Gastrocnemius medialis (tissue), 4 donors: Measurements from ENCODE around the gene ACLY.

Source experiments
- CTCF ChIP-seq, 5 experiments: fragments of 450-650 bp in 3 of 5; fragments of 200-600 bp in 2 of 5; sonication (generic) in 2 of 5; IDR thresholded peaks in 4 of 5; conservative IDR thresholded peaks in 1 of 5; 1 replicate in 4 of 5; 2 replicates in 1 of 5; pipeline ENCODE4 v1.5.1; 2016 to 2019; ENCODE audit warnings: antibody characterized with exemption in 5 of 5, mild to moderate bottlenecking in 3 of 5, moderate library complexity in 3 of 5
- POLR2A ChIP-seq, 2 donors: fragments of 450-650 bp; IDR thresholded peaks; one replicate each; pipeline ENCODE4 v1.6.1; 2017; ENCODE audit warnings: antibody characterized with exemption in 2 of 2, mild to moderate bottlenecking in 2 of 2, moderate library complexity in 2 of 2

- no peak for TF ChIP-seq CTCF (IDR thresholded peaks at IDR 0.05 in 4 of 5, conservative IDR thresholded peaks at IDR 0.05 in 1 of 5)
- no peak for TF ChIP-seq POLR2A (IDR thresholded peaks at IDR 0.05)
These were observed 27.4 kb downstream of the ACLY start for GRCh38 chr17:41891135-41892020.
